ENCODE measurements around the gene SOX15.
A peak's percentile ranks its signal among the peaks of the same experiment; 100 is the strongest.

SOX15 gene

GRCh38 chr17:7563115-7563869, 26.6 kb downstream of the SOX15 start:
- no peak for DNase-seq
- no CpG with 5 or more reads among the region's 30 CpGs for WGBS (ENCODE audit: extremely low coverage, insufficient coverage, low lambda C conversion rate)
- Histone ChIP-seq H4K5ac (ENCODE audit: low read length) (no peak overlapping the region), H2BK15ac (replicated peaks; ENCODE audit: low read depth) (no peak overlapping the region), H3K4me1 (ENCODE audit: control insufficient read depth, low read depth, low read length) (peaks cover 7% of the 10 kb centered on the region), H3K4ac (ENCODE audit: low read depth, low read length) (no peak overlapping the region), H4K8ac (ENCODE audit: low read depth, low read length) (no peak overlapping the region), H3K56ac (ENCODE audit: low read length) (peak overlapping the region; percentile 96), H3K36me3 (ENCODE audit: control insufficient read depth, insufficient read depth, low read length) (peaks cover 16% of the 10 kb centered on the region), H3K27ac (ENCODE audit: low read depth, low read length) (no peak overlapping the region), H3K4me3 (ENCODE audit: low read length) (no peak overlapping the region), H3K79me2 (ENCODE audit: control insufficient read depth, insufficient read depth, low read length) (peaks cover 30% of the 10 kb centered on the region), H2AK5ac (ENCODE audit: low read length) (no peak overlapping the region), H3K23ac (ENCODE audit: low read length) (no peak overlapping the region), H3K4me2 (ENCODE audit: low read length) (no peak overlapping the region), H3K27me3 (ENCODE audit: insufficient read depth, low read length, poor library complexity) (no peaks in the 10 kb centered on the region), H3K79me1 (ENCODE audit: low read length) (peaks cover 24% of the 10 kb centered on the region), H3K18ac (ENCODE audit: low read length) (no peak overlapping the region), H3K9ac (ENCODE audit: low read length) (peak overlapping the region; percentile 91), H2BK120ac (ENCODE audit: low read depth, low read length) (no peak overlapping the region), H2BK5ac (ENCODE audit: low read length) (no peak overlapping the region)

GRCh38 chr17:7562208-7562605, 27.7 kb downstream of the SOX15 start:
- peak overlapping the region; percentile 99 for H3K4me2 ChIP-seq (ENCODE audit: low read length)
- peak overlapping the region; percentile 80 for H3K23ac ChIP-seq (ENCODE audit: low read length)
- H3K4me1 ChIP-seq (ENCODE audit: control insufficient read depth, low read depth, low read length), result peaks cover 7% of the 10 kb centered on the region
- H3K36me3 ChIP-seq (ENCODE audit: control insufficient read depth, insufficient read depth, low read length), result peaks cover 16% of the 10 kb centered on the region
- H3K4me3 ChIP-seq (ENCODE audit: low read length), result peak overlapping the region; percentile 87
- peak overlapping the region; percentile 8 for H3K27ac ChIP-seq (ENCODE audit: low read depth, low read length)
- no peak overlapping the region for H2BK5ac ChIP-seq (ENCODE audit: low read length)
- peak overlapping the region; percentile 90 for H2AK5ac ChIP-seq (ENCODE audit: low read length)
- H2BK120ac ChIP-seq (ENCODE audit: low read depth, low read length), result no peak overlapping the region
- H3K27me3 ChIP-seq (ENCODE audit: insufficient read depth, low read length, poor library complexity), result no peaks in the 10 kb centered on the region
- H2BK15ac ChIP-seq (replicated peaks; ENCODE audit: low read depth), result no peak overlapping the region
- peak overlapping the region; percentile 16 for H4K8ac ChIP-seq (ENCODE audit: low read depth, low read length)
- H3K4ac ChIP-seq (ENCODE audit: low read depth, low read length), result peak overlapping the region; percentile 99
- H3K18ac ChIP-seq (ENCODE audit: low read length), result peak overlapping the region; percentile 71
- no peak for DNase-seq
- H4K5ac ChIP-seq (ENCODE audit: low read length), result no peak overlapping the region
- peak overlapping the region; percentile 96 for H3K56ac ChIP-seq (ENCODE audit: low read length)
- peaks cover 30% of the 10 kb centered on the region for H3K79me2 ChIP-seq (ENCODE audit: control insufficient read depth, insufficient read depth, low read length)
- WGBS (ENCODE audit: extremely low coverage, insufficient coverage, low lambda C conversion rate), result no CpG with 5 or more reads among the region's 28 CpGs
- peaks cover 24% of the 10 kb centered on the region for H3K79me1 ChIP-seq (ENCODE audit: low read length)
- peak overlapping the region; percentile 91 for H3K9ac ChIP-seq (ENCODE audit: low read length)

GRCh38 chr17:7561589-7562207, 28.2 kb downstream of the SOX15 start, which contains the start of gene SENP3:
Gene SENP3 (plus strand): TSS chr17:7561919. CDS start chr17:7563077, 1,158 bp downstream.
- no CpG with 5 or more reads among the region's 82 CpGs for WGBS (ENCODE audit: extremely low coverage, insufficient coverage, low lambda C conversion rate)
- peaks cover 15% of the 10 kb centered on the region for H3K36me3 ChIP-seq (ENCODE audit: control insufficient read depth, insufficient read depth, low read length)

GRCh38 chr17:7561028-7561575, 28.8 kb downstream of the SOX15 start:
- peaks cover 30% of the 10 kb centered on the region for H3K79me2 ChIP-seq (ENCODE audit: control insufficient read depth, insufficient read depth, low read length)
- H2AK5ac ChIP-seq (ENCODE audit: low read length), result no peak overlapping the region
- peak overlapping the region; percentile 94 for H3K9ac ChIP-seq (ENCODE audit: low read length)
- H3K4me3 ChIP-seq (ENCODE audit: low read length), result peak overlapping the region; percentile 63
- peaks cover 15% of the 10 kb centered on the region for H3K36me3 ChIP-seq (ENCODE audit: control insufficient read depth, insufficient read depth, low read length)
- peak overlapping the region; percentile 100 for H3K4me2 ChIP-seq (ENCODE audit: low read length)
- H3K79me1 ChIP-seq (ENCODE audit: low read length), result peaks cover 23% of the 10 kb centered on the region
- no CpG with 5 or more reads among the region's 32 CpGs for WGBS (ENCODE audit: extremely low coverage, insufficient coverage, low lambda C conversion rate)
- H4K8ac ChIP-seq (ENCODE audit: low read depth, low read length), result no peak overlapping the region
- no peak overlapping the region for H2BK120ac ChIP-seq (ENCODE audit: low read depth, low read length)
- no peak overlapping the region for H3K23ac ChIP-seq (ENCODE audit: low read length)
- no peaks in the 10 kb centered on the region for H3K27me3 ChIP-seq (ENCODE audit: insufficient read depth, low read length, poor library complexity)
- H2BK15ac ChIP-seq (replicated peaks; ENCODE audit: low read depth), result no peak overlapping the region
- DNase-seq, result peak; percentile 91
- peak overlapping the region; percentile 86 for H3K4ac ChIP-seq (ENCODE audit: low read depth, low read length)
- peak overlapping the region; percentile 96 for H3K56ac ChIP-seq (ENCODE audit: low read length)
- no peak overlapping the region for H4K5ac ChIP-seq (ENCODE audit: low read length)
- no peak overlapping the region for H2BK5ac ChIP-seq (ENCODE audit: low read length)
- peak overlapping the region; percentile 81 for H3K27ac ChIP-seq (ENCODE audit: low read depth, low read length)
- H3K18ac ChIP-seq (ENCODE audit: low read length), result no peak overlapping the region
- peaks cover 7% of the 10 kb centered on the region for H3K4me1 ChIP-seq (ENCODE audit: control insufficient read depth, low read depth, low read length)

More at GRCh38 chr17:7561589-7562207, 28.2 kb downstream of the SOX15 start, which contains the start of gene SENP3:
- Histone ChIP-seq H3K27ac (ENCODE audit: low read depth, low read length) (peak within 1 kb of the TSS; percentile 81), H3K9ac (ENCODE audit: low read length) (peak within 1 kb of the TSS; percentile 94), H3K4me3 (ENCODE audit: low read length) (peak within 1 kb of the TSS; percentile 87), H2BK120ac (ENCODE audit: low read depth, low read length) (no peak within 1 kb of the TSS), H4K8ac (ENCODE audit: low read depth, low read length) (peak within 1 kb of the TSS; percentile 16), H3K4me2 (ENCODE audit: low read length) (peak within 1 kb of the TSS; percentile 100), H3K79me1 (ENCODE audit: low read length) (peaks cover 23% of the 10 kb centered on the region), H3K4me1 (ENCODE audit: control insufficient read depth, low read depth, low read length) (peaks cover 7% of the 10 kb centered on the region), H3K56ac (ENCODE audit: low read length) (peak within 1 kb of the TSS; percentile 96), H3K27me3 (ENCODE audit: insufficient read depth, low read length, poor library complexity) (no peaks in the 10 kb centered on the region), H3K4ac (ENCODE audit: low read depth, low read length) (peak within 1 kb of the TSS; percentile 99), H2BK15ac (replicated peaks; ENCODE audit: low read depth) (no peak within 1 kb of the TSS), H2AK5ac (ENCODE audit: low read length) (peak within 1 kb of the TSS; percentile 90), H3K18ac (ENCODE audit: low read length) (peak within 1 kb of the TSS; percentile 89), H3K23ac (ENCODE audit: low read length) (peak within 1 kb of the TSS; percentile 80), H4K5ac (ENCODE audit: low read length) (no peak within 1 kb of the TSS), H3K79me2 (ENCODE audit: control insufficient read depth, insufficient read depth, low read length) (peaks cover 30% of the 10 kb centered on the region), H2BK5ac (ENCODE audit: low read length) (peak within 1 kb of the TSS; percentile 27)
- DNase-seq, result peak; percentile 91

GRCh38 chr17:7560172-7561027, 29.5 kb downstream of the SOX15 start:
- Histone ChIP-seq H3K4ac (ENCODE audit: low read depth, low read length) (no peak overlapping the region), H3K9ac (ENCODE audit: low read length) (peak overlapping the region; percentile 75), H3K36me3 (ENCODE audit: control insufficient read depth, insufficient read depth, low read length) (peaks cover 10% of the 10 kb centered on the region), H3K79me1 (ENCODE audit: low read length) (peaks cover 21% of the 10 kb centered on the region), H3K4me3 (ENCODE audit: low read length) (no peak overlapping the region), H4K5ac (ENCODE audit: low read length) (no peak overlapping the region), H2BK15ac (replicated peaks; ENCODE audit: low read depth) (no peak overlapping the region), H3K27me3 (ENCODE audit: insufficient read depth, low read length, poor library complexity) (no peaks in the 10 kb centered on the region), H3K56ac (ENCODE audit: low read length) (peak overlapping the region; percentile 85), H3K4me2 (ENCODE audit: low read length) (peak overlapping the region; percentile 81), H3K18ac (ENCODE audit: low read length) (peak overlapping the region; percentile 62), H2AK5ac (ENCODE audit: low read length) (no peak overlapping the region), H2BK5ac (ENCODE audit: low read length) (peak overlapping the region; percentile 27), H3K4me1 (ENCODE audit: control insufficient read depth, low read depth, low read length) (peaks cover 7% of the 10 kb centered on the region), H2BK120ac (ENCODE audit: low read depth, low read length) (no peak overlapping the region), H4K8ac (ENCODE audit: low read depth, low read length) (no peak overlapping the region), H3K27ac (ENCODE audit: low read depth, low read length) (peak overlapping the region; percentile 29), H3K79me2 (ENCODE audit: control insufficient read depth, insufficient read depth, low read length) (peaks cover 27% of the 10 kb centered on the region), H3K23ac (ENCODE audit: low read length) (no peak overlapping the region)
- peak; percentile 91 for DNase-seq
- WGBS (ENCODE audit: extremely low coverage, insufficient coverage, low lambda C conversion rate), result no CpG with 5 or more reads among the region's 22 CpGs
